HepG2 (cell line): ENCODE measurements around the gene TMCC1. TPM values are rescaled to one million over a fixed set of nuclear protein-coding genes. Genes with fewer than 3 reads are reported as not detected.
A peak's percentile ranks its signal among the peaks of the same experiment; 100 is the strongest.

Experiments
- HES4 ChIP-seq: sonication (generic); formaldehyde crosslinking; IDR thresholded peaks from 2 replicates; pipeline ENCODE4 v1.9.0; 2021; ENCODE audit warnings: mild to moderate bottlenecking, missing genetic modification reagents, borderline replicate concordance
- HMGA1 ChIP-seq: sonication (generic); formaldehyde crosslinking; conservative IDR thresholded peaks from 2 replicates; pipeline ENCODE4 v1.4.0; 2020; ENCODE audit warnings: missing genetic modification reagents
- MIXL1 ChIP-seq: IDR thresholded peaks from 2 replicates; pipeline ENCODE4 v1.6.1; 2016
- PCBP1 ChIP-seq: fragments of 200-400 bp; formaldehyde crosslinking; IDR thresholded peaks from 2 replicates; pipeline ENCODE4 v1.6.1; 2017; ENCODE audit warnings: mild to moderate bottlenecking, low read depth, low read length, borderline replicate concordance
- PPARG ChIP-seq: conservative IDR thresholded peaks from 2 replicates; pipeline ENCODE4 v1.6.1; 2016; ENCODE audit warnings: missing biosample characterization, missing genetic modification reagents
- RAD21 ChIP-seq: fragments of 450-650 bp; formaldehyde crosslinking; IDR thresholded peaks from 2 replicates; pipeline ENCODE4 v1.5.0; 2020; ENCODE audit warnings: mild to moderate bottlenecking
- THAP11 ChIP-seq: IDR thresholded peaks from 2 replicates; pipeline ENCODE4 v1.6.1; 2016; ENCODE audit warnings: missing biosample characterization, missing genetic modification reagents
- XRCC5 ChIP-seq: fragments of 200-400 bp; formaldehyde crosslinking; optimal IDR thresholded peaks from 2 replicates; pipeline ENCODE3; 2017; ENCODE audit warnings: mild to moderate bottlenecking, low read length
- ZNF101 ChIP-seq: sonication (generic); formaldehyde crosslinking; IDR thresholded peaks from 2 replicates; pipeline ENCODE4 v1.4.0; 2020; ENCODE audit warnings: mild to moderate bottlenecking, low read depth, missing genetic modification reagents, borderline replicate concordance
- ZNF350 ChIP-seq: sonication (generic); formaldehyde crosslinking; IDR thresholded peaks from 2 replicates; pipeline ENCODE4 v1.4.0; 2020; ENCODE audit warnings: mild to moderate bottlenecking, low read depth, missing genetic modification reagents, borderline replicate concordance
- ZNF670 ChIP-seq: sonication (generic); formaldehyde crosslinking; IDR thresholded peaks from 2 replicates; pipeline ENCODE4 v1.8.0; 2022; ENCODE audit warnings: mild to moderate bottlenecking, missing genetic modification reagents, borderline replicate concordance
- polyA plus RNA-seq, 8 experiments: library from polyadenylated mRNA; depleted of rRNA in 3 of 8; stranded (reverse) in 7 of 8; unstranded in 1 of 8; fragments of >200 nt; fragmentation: Illumina TruSeq in 4 of 8; extraction: Trizol in 4 of 8; gene quantifications; 2 replicates each; pipeline versions ENCODE4 v1.2.1 to v1.2.3, GENCODE V29; 2011 to 2016; ENCODE audit warnings: low read depth in 4 of 8, missing spikeins in 1 of 8, mixed read lengths in 1 of 8; ENCODE audit not compliant: insufficient read depth in 1 of 8
- total RNA-seq, 5 experiments: library from RNA; depleted of rRNA; stranded (reverse); fragments of >200 nt; fragmentation: Illumina TruSeq; extraction: Trizol; gene quantifications; 2 replicates each; pipeline ENCODE4 v1.2.3, GENCODE V29; 2016; ENCODE audit warnings: low read depth in 1 of 5
- TF ChIP-seq, protein P1 (sequence below), 2 experiments: sonication (generic) in 1 of 2; formaldehyde crosslinking in 1 of 2; IDR thresholded peaks; 2 replicates each; pipeline versions ENCODE4 v1.4.0 to v1.6.1; 2018 to 2020; ENCODE audit warnings: missing genetic modification reagents in 2 of 2, borderline replicate concordance in 1 of 2, low read depth in 1 of 2, mild to moderate bottlenecking in 1 of 2, missing biosample characterization in 1 of 2
- TF ChIP-seq, protein P2 (sequence below): sonication (generic); formaldehyde crosslinking; IDR thresholded peaks from 2 replicates; pipeline ENCODE4 v1.4.0; 2020; ENCODE audit warnings: missing genetic modification reagents
- TF ChIP-seq, protein P3 (sequence below): sonication (generic); formaldehyde crosslinking; IDR thresholded peaks from 2 replicates; pipeline ENCODE4 v1.5.1; 2020; ENCODE audit warnings: missing genetic modification reagents, mild to moderate bottlenecking, borderline replicate concordance
- TF ChIP-seq, protein P4 (sequence below): fragments of 450-650 bp; IDR thresholded peaks from 2 replicates; pipeline ENCODE4 v1.6.1; 2017
- TF ChIP-seq, protein P5 (sequence below): sonication (generic); formaldehyde crosslinking; IDR thresholded peaks from 2 replicates; pipeline ENCODE4 v1.4.0; 2020; ENCODE audit warnings: missing genetic modification reagents, borderline replicate concordance

The TMCC1 gene
- total and polyA plus RNA-seq, 2 of the 13 experiments (the other 11 are each of a cell fraction or from before 2014, with no cell fraction given): 12.1 to 264 TPM

DNA sequence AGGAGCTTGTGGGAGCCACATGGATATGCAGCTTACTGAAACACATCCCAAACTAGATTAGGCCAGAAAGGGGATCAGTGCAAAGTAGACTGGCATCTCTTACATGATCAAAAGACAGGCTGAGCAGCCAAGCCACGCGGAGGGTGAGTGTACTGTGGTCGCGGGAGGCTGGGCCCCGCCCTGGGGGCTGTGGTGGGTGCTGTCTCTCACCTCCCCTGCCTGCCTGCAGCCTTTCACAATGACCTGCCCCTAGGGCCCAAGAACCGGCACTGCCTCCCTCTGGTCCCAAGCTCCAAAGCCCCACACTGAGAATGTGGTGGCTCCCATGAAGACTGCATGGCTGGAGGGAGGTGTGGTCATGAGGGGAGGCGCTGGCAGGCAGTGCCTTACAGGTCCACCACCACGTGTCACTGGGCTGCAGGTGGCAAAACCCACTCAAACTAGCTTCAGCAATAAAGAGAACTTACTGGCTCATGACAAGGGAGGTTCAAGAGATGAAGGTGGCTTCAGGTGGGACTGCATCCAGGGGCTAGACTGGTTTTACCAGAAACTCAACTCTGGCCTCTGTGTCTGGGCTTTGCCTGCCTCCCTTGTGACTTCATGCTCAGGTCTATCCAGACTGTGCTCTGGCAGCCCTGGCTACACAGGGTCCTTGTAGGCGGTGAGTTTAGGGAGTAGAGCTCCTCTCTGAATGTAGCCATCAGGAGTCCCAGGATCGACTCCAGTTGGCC, 259.6 kb downstream of the TMCC1 start (continued):
- no peak for TF ChIP-seq THAP11 (CRISPR knock-in tag)
- TF ChIP-seq, protein P1, sequence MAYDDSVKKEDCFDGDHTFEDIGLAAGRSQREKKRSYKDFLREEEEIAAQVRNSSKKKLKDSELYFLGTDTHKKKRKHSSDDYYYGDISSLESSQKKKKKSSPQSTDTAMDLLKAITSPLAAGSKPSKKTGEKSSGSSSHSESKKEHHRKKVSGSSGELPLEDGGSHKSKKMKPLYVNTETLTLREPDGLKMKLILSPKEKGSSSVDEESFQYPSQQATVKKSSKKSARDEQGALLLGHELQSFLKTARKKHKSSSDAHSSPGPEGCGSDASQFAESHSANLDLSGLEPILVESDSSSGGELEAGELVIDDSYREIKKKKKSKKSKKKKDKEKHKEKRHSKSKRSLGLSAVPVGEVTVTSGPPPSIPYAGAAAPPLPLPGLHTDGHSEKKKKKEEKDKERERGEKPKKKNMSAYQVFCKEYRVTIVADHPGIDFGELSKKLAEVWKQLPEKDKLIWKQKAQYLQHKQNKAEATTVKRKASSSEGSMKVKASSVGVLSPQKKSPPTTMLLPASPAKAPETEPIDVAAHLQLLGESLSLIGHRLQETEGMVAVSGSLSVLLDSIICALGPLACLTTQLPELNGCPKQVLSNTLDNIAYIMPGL (CRISPR knock-in tag; IDR thresholded peaks at IDR 0.05; ENCODE audit: borderline replicate concordance in 1 of 2, low read depth in 1 of 2): no peak
- TF ChIP-seq, protein P2, sequence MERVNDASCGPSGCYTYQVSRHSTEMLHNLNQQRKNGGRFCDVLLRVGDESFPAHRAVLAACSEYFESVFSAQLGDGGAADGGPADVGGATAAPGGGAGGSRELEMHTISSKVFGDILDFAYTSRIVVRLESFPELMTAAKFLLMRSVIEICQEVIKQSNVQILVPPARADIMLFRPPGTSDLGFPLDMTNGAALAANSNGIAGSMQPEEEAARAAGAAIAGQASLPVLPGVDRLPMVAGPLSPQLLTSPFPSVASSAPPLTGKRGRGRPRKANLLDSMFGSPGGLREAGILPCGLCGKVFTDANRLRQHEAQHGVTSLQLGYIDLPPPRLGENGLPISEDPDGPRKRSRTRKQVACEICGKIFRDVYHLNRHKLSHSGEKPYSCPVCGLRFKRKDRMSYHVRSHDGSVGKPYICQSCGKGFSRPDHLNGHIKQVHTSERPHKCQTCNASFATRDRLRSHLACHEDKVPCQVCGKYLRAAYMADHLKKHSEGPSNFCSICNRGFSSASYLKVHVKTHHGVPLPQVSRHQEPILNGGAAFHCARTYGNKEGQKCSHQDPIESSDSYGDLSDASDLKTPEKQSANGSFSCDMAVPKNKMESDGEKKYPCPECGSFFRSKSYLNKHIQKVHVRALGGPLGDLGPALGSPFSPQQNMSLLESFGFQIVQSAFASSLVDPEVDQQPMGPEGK (CRISPR knock-in tag): 0 out of 2 replicates have a peak, but pooled peaks have one; percentile 34
- TF ChIP-seq ZNF670 (CRISPR knock-in tag): no peak
- TF ChIP-seq PCBP1: no peak
- TF ChIP-seq, protein P3, sequence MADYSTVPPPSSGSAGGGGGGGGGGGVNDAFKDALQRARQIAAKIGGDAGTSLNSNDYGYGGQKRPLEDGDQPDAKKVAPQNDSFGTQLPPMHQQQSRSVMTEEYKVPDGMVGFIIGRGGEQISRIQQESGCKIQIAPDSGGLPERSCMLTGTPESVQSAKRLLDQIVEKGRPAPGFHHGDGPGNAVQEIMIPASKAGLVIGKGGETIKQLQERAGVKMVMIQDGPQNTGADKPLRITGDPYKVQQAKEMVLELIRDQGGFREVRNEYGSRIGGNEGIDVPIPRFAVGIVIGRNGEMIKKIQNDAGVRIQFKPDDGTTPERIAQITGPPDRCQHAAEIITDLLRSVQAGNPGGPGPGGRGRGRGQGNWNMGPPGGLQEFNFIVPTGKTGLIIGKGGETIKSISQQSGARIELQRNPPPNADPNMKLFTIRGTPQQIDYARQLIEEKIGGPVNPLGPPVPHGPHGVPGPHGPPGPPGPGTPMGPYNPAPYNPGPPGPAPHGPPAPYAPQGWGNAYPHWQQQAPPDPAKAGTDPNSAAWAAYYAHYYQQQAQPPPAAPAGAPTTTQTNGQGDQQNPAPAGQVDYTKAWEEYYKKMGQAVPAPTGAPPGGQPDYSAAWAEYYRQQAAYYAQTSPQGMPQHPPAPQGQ: no peak
- TF ChIP-seq XRCC5: peak; percentile 12
- TF ChIP-seq ZNF350 (CRISPR knock-in tag): no peak
- TF ChIP-seq MIXL1 (CRISPR knock-in tag): no peak
- 0 out of 2 replicates have a peak, but pooled peaks have one; percentile 12 for TF ChIP-seq RAD21
- TF ChIP-seq HMGA1 (CRISPR knock-in tag): no peak
- TF ChIP-seq HES4 (CRISPR knock-in tag): no peak
- TF ChIP-seq, protein P4, sequence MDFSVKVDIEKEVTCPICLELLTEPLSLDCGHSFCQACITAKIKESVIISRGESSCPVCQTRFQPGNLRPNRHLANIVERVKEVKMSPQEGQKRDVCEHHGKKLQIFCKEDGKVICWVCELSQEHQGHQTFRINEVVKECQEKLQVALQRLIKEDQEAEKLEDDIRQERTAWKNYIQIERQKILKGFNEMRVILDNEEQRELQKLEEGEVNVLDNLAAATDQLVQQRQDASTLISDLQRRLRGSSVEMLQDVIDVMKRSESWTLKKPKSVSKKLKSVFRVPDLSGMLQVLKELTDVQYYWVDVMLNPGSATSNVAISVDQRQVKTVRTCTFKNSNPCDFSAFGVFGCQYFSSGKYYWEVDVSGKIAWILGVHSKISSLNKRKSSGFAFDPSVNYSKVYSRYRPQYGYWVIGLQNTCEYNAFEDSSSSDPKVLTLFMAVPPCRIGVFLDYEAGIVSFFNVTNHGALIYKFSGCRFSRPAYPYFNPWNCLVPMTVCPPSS: no peak
- TF ChIP-seq ZNF101 (CRISPR knock-in tag): no peak
- TF ChIP-seq PPARG: no peak
- TF ChIP-seq, protein P5, sequence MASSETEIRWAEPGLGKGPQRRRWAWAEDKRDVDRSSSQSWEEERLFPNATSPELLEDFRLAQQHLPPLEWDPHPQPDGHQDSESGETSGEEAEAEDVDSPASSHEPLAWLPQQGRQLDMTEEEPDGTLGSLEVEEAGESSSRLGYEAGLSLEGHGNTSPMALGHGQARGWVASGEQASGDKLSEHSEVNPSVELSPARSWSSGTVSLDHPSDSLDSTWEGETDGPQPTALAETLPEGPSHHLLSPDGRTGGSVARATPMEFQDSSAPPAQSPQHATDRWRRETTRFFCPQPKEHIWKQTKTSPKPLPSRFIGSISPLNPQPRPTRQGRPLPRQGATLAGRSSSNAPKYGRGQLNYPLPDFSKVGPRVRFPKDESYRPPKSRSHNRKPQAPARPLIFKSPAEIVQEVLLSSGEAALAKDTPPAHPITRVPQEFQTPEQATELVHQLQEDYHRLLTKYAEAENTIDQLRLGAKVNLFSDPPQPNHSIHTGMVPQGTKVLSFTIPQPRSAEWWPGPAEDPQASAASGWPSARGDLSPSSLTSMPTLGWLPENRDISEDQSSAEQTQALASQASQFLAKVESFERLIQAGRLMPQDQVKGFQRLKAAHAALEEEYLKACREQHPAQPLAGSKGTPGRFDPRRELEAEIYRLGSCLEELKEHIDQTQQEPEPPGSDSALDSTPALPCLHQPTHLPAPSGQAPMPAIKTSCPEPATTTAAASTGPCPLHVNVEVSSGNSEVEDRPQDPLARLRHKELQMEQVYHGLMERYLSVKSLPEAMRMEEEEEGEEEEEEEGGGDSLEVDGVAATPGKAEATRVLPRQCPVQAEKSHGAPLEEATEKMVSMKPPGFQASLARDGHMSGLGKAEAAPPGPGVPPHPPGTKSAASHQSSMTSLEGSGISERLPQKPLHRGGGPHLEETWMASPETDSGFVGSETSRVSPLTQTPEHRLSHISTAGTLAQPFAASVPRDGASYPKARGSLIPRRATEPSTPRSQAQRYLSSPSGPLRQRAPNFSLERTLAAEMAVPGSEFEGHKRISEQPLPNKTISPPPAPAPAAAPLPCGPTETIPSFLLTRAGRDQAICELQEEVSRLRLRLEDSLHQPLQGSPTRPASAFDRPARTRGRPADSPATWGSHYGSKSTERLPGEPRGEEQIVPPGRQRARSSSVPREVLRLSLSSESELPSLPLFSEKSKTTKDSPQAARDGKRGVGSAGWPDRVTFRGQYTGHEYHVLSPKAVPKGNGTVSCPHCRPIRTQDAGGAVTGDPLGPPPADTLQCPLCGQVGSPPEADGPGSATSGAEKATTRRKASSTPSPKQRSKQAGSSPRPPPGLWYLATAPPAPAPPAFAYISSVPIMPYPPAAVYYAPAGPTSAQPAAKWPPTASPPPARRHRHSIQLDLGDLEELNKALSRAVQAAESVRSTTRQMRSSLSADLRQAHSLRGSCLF: no peak
